Astrocyte (in vitro differentiated cells and primary cell): ENCODE results near the gene ATXN7L3. TPM values are rescaled to one million over a fixed set of nuclear protein-coding genes. Genes with fewer than 3 reads are reported as not detected.
A peak's percentile ranks its signal among the peaks of the same experiment; 100 is the strongest.

ENCODE experiments used
- DNase-seq: peaks from one replicate; pipeline ENCODE4 v3.0.0-alpha.2; 2010; ENCODE audit warnings: low read depth
- FAIRE-seq: peaks from 2 replicates; lab custom pipeline; 2011; peaks lifted over from hg19 to GRCh38; lab: Jason Lieb, UNC
- H2AFZ ChIP-seq: 2 replicates; pipeline ENCODE4 v1.6.0; 2012; ENCODE audit warnings: low read depth, low read length, inconsistent platforms
- H3K27ac ChIP-seq: 2 replicates; pipeline ENCODE4 v1.5.1; 2011; ENCODE audit warnings: low read depth, low read length, inconsistent platforms
- H3K27me3 ChIP-seq: 2 replicates; pipeline ENCODE4 v1.6.0; 2011; ENCODE audit warnings: low read length, inconsistent platforms; ENCODE audit not compliant: insufficient read depth
- H3K36me3 ChIP-seq: 2 replicates; pipeline ENCODE4 v1.5.1; 2011; ENCODE audit warnings: low read length, inconsistent platforms; ENCODE audit not compliant: insufficient read depth
- H3K4me1 ChIP-seq: 2 replicates; pipeline ENCODE4 v1.5.1; 2011; ENCODE audit warnings: low read length, inconsistent platforms; ENCODE audit not compliant: insufficient read depth
- H3K4me2 ChIP-seq: 2 replicates; pipeline ENCODE4 v1.6.0; 2012; ENCODE audit warnings: low read length, inconsistent platforms
- H3K4me3 ChIP-seq: 2 replicates; pipeline ENCODE4 v1.5.1; 2011; ENCODE audit warnings: low read depth, mild to moderate bottlenecking, low read length, inconsistent platforms; ENCODE audit not compliant: insufficient read depth
- H3K79me2 ChIP-seq: 2 replicates; pipeline ENCODE4 v1.6.0; 2012; ENCODE audit warnings: mild to moderate bottlenecking, low read length, inconsistent platforms; ENCODE audit not compliant: insufficient read depth
- H3K9ac ChIP-seq: 2 replicates; pipeline ENCODE4 v1.6.0; 2012; ENCODE audit warnings: mild to moderate bottlenecking, low read length, inconsistent platforms
- H3K9me3 ChIP-seq: 2 replicates; pipeline ENCODE4 v1.5.1; 2012; ENCODE audit warnings: low read depth, mild to moderate bottlenecking, low read length, inconsistent platforms; ENCODE audit not compliant: insufficient read depth
- H4K20me1 ChIP-seq: 2 replicates; pipeline ENCODE4 v1.6.0; 2012; ENCODE audit warnings: low read length, inconsistent platforms; ENCODE audit not compliant: insufficient read depth
- H3K27ac Mint-ChIP-seq: one replicate; pipeline ENCODE4 v1.8.0; 2021; ENCODE audit warnings: mild to moderate bottlenecking, mixed read lengths; ENCODE audit not compliant: unreplicated experiment
- H3K27me3 Mint-ChIP-seq: one replicate; pipeline ENCODE4 v1.8.0; 2021; ENCODE audit warnings: low read depth, mixed read lengths; ENCODE audit not compliant: unreplicated experiment
- H3K36me3 Mint-ChIP-seq: one replicate; pipeline ENCODE4 v1.8.0; 2021; ENCODE audit warnings: low read depth, mixed read lengths; ENCODE audit not compliant: unreplicated experiment
- H3K4me1 Mint-ChIP-seq: one replicate; pipeline ENCODE4 v1.8.0; 2021; ENCODE audit warnings: low read depth, mixed read lengths; ENCODE audit not compliant: unreplicated experiment
- H3K4me3 Mint-ChIP-seq: one replicate; pipeline ENCODE4 v1.8.0; 2021; ENCODE audit warnings: mild to moderate bottlenecking, moderate library complexity, mixed read lengths; ENCODE audit not compliant: unreplicated experiment
- H3K9me3 Mint-ChIP-seq: one replicate; pipeline ENCODE4 v1.8.0; 2021; ENCODE audit warnings: mild to moderate bottlenecking, mixed read lengths; ENCODE audit not compliant: unreplicated experiment
- CTCF ChIP-seq: IDR thresholded peaks from 2 replicates; pipeline ENCODE4 v1.5.1; 2011; ENCODE audit warnings: low read depth, mild to moderate bottlenecking, inconsistent platforms, low read length, moderate library complexity; ENCODE audit not compliant: insufficient read depth
- EZH2 ChIP-seq: IDR thresholded peaks from 2 replicates; pipeline ENCODE4 v1.6.1; 2012; ENCODE audit warnings: mild to moderate bottlenecking, low read length, inconsistent platforms; ENCODE audit not compliant: insufficient read depth
- total RNA-seq: library from RNA; stranded (reverse); gene quantifications from 2 replicates; pipeline ENCODE4 v1.2.1, GENCODE V29; 2021

ATXN7L3 gene
- total RNA-seq, 1 donor from 2014 or later, result 87.0 TPM

GRCh38 chr17:44204441-44204882 is 4.8 kb upstream of the ATXN7L3 start:
- Histone ChIP-seq H3K9ac (no peak overlapping the region), H3K27me3 (no peaks in the 10 kb centered on the region), H2AFZ (no peak overlapping the region), H3K36me3 (peaks cover 9% of the 10 kb centered on the region), H3K4me3 (no peak overlapping the region), H3K27ac (no peak overlapping the region), H3K4me2 (peak overlapping the region; percentile 1), H3K9me3 (no peaks in the 10 kb centered on the region), H4K20me1 (peaks cover 24% of the 10 kb centered on the region), H3K4me1 (peaks cover 29% of the 10 kb centered on the region), H3K79me2 (peaks cover 4% of the 10 kb centered on the region)
- TF ChIP-seq CTCF, result no peak
- TF ChIP-seq EZH2, result no peak
- Mint-ChIP-seq H3K27me3 (no peaks in the 10 kb centered on the region), H3K27ac (no peak overlapping the region), H3K9me3 (no peaks in the 10 kb centered on the region), H3K4me3 (no peak overlapping the region), H3K4me1 (peaks cover 13% of the 10 kb centered on the region), H3K36me3 (peaks cover 8% of the 10 kb centered on the region)
- DNase-seq (peak; percentile 49), FAIRE-seq (no peak)

- FAIRE-seq (no peak), DNase-seq (no peak)
- Mint-ChIP-seq H3K9me3 (no peaks in the 10 kb centered on the region), H3K27ac (peak overlapping the region; percentile 22), H3K4me3 (peak overlapping the region; percentile 8), H3K27me3 (no peaks in the 10 kb centered on the region), H3K4me1 (peaks cover 13% of the 10 kb centered on the region), H3K36me3 (peaks cover 6% of the 10 kb centered on the region)
- H3K27ac ChIP-seq, result no peak overlapping the region
- H3K9me3 ChIP-seq, result no peaks in the 10 kb centered on the region
- H3K4me3 ChIP-seq, result no peak overlapping the region
- no peak overlapping the region for H3K9ac ChIP-seq
- H3K79me2 ChIP-seq, result peaks cover under 1% of the 10 kb centered on the region
- H3K4me2 ChIP-seq, result peak overlapping the region; percentile 1
- H2AFZ ChIP-seq, result no peak overlapping the region
- peaks cover 3% of the 10 kb centered on the region for H3K36me3 ChIP-seq
- no peaks in the 10 kb centered on the region for H3K27me3 ChIP-seq
- H4K20me1 ChIP-seq, result peaks cover 19% of the 10 kb centered on the region
- peaks cover 26% of the 10 kb centered on the region for H3K4me1 ChIP-seq
- TF ChIP-seq CTCF, result peak; percentile 72
- TF ChIP-seq EZH2, result no peak
Measured at GRCh38 chr17:44203731-44204440, 4.2 kb upstream of the ATXN7L3 start.

GRCh38 chr17:44202756-44203155 is 3.1 kb upstream of the ATXN7L3 start:
- H3K4me2 ChIP-seq, result no peak overlapping the region
- DNase-seq, result no peak
- Mint-ChIP-seq H3K36me3 (peaks cover 6% of the 10 kb centered on the region), H3K9me3 (no peaks in the 10 kb centered on the region), H3K27ac (no peak overlapping the region), H3K4me3 (no peak overlapping the region), H3K4me1 (peaks cover 17% of the 10 kb centered on the region), H3K27me3 (no peaks in the 10 kb centered on the region)
- no peak overlapping the region for H3K4me3 ChIP-seq
- no peaks in the 10 kb centered on the region for H3K9me3 ChIP-seq
- H3K79me2 ChIP-seq, result peaks cover 12% of the 10 kb centered on the region
- no peak overlapping the region for H3K9ac ChIP-seq
- H3K27ac ChIP-seq, result no peak overlapping the region
- TF ChIP-seq CTCF, result no peak
- peaks cover 28% of the 10 kb centered on the region for H3K4me1 ChIP-seq
- no peaks in the 10 kb centered on the region for H3K27me3 ChIP-seq
- FAIRE-seq, result no peak
- H3K36me3 ChIP-seq, result peaks cover 3% of the 10 kb centered on the region
- peaks cover 19% of the 10 kb centered on the region for H4K20me1 ChIP-seq
- H2AFZ ChIP-seq, result no peak overlapping the region
